Measurements from ENCODE around the gene GSE1.

DNA sequence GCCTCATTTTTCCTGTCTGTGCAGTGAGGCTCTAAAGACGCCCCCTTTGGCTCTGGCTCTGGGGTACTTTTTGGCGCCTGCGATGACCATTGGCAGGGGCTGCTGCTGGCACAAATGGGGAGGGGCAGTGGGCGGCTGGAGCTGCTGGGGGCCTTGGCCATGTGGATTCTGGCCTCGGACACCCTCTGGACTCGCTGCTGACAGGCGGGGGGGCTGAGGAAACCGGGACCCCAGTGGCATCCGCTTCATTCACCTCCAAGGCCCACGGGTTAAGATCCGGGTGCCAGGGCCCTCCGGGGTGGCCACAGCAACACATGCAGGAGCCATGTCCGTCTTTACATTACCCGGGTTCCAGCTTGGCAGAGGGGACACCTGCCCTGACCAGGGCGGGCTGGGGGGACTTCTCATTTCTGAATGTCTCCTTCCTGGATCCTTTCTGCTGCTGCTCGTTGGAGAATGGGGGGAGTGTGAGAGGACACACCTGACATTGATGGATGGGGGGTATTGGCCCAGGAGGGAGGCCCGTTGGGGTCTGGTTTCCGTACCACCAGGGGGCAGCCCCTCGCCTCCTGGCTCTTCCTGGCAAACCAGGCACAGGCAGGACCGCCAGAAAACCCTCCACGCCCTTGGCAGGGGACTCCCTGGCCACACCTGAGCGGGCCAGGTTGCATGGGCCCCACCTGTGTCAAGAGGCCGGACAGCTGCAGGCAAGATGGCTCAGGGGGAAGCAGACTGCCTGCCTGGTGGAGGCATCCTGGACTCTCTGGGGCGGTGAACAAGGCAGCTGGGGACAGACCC is 21.8 kb downstream of the GSE1 start:
- TF ChIP-seq, protein P1, sequence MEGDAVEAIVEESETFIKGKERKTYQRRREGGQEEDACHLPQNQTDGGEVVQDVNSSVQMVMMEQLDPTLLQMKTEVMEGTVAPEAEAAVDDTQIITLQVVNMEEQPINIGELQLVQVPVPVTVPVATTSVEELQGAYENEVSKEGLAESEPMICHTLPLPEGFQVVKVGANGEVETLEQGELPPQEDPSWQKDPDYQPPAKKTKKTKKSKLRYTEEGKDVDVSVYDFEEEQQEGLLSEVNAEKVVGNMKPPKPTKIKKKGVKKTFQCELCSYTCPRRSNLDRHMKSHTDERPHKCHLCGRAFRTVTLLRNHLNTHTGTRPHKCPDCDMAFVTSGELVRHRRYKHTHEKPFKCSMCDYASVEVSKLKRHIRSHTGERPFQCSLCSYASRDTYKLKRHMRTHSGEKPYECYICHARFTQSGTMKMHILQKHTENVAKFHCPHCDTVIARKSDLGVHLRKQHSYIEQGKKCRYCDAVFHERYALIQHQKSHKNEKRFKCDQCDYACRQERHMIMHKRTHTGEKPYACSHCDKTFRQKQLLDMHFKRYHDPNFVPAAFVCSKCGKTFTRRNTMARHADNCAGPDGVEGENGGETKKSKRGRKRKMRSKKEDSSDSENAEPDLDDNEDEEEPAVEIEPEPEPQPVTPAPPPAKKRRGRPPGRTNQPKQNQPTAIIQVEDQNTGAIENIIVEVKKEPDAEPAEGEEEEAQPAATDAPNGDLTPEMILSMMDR (IDR thresholded peaks at IDR 0.05 in 2 of 3, conservative IDR thresholded peaks at IDR 0.05 in 1 of 3; ENCODE audit: insufficient read depth in 2 of 3, low read depth in 1 of 3, low read length in 3 of 3), result peak in 2 of 3 experiments; percentile 9 to 36; a peak in 1 of 6 replicates
- no peak for TF ChIP-seq TCF15 (CRISPR knock-in tag; IDR thresholded peaks at IDR 0.05)
- TF ChIP-seq EP300 (IDR thresholded peaks at IDR 0.05; ENCODE audit: low read length), result no peak
- TF ChIP-seq, protein P2, sequence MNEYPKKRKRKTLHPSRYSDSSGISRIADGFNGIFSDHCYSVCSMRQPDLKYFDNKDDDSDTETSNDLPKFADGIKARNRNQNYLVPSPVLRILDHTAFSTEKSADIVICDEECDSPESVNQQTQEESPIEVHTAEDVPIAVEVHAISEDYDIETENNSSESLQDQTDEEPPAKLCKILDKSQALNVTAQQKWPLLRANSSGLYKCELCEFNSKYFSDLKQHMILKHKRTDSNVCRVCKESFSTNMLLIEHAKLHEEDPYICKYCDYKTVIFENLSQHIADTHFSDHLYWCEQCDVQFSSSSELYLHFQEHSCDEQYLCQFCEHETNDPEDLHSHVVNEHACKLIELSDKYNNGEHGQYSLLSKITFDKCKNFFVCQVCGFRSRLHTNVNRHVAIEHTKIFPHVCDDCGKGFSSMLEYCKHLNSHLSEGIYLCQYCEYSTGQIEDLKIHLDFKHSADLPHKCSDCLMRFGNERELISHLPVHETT (CRISPR knock-in tag; conservative IDR thresholded peaks at IDR 0.05 in 1 of 2, IDR thresholded peaks at IDR 0.05 in 1 of 2), result no peak
- no peak for TF ChIP-seq EZH2 (IDR thresholded peaks at IDR 0.05; ENCODE audit: borderline replicate concordance, low read depth, low read length)
- no peak for TF ChIP-seq GTF2F1 (IDR thresholded peaks at IDR 0.05; ENCODE audit: low read depth, low read length)
